Upper lobe of left lung (tissue), 6 donors: ENCODE data around the gene SLC6A1. TPM values are rescaled to one million over a fixed set of nuclear protein-coding genes. Genes with fewer than 3 reads are reported as not detected.
"Not testable (repeated sequence)": the region's sequence is repeated elsewhere in the genome, so short reads cannot be mapped to it uniquely, and the experiment has no call there.

Experiments
- ATAC-seq, 2 donors: fragments of 200-7000 bp; cut with Tn5 transposase; one replicate each; pipeline ENCODE4 v1.9.1; 2022; ENCODE audit warnings: mild to moderate bottlenecking in 2 of 2, moderate library complexity in 2 of 2; ENCODE audit not compliant: low FRiP score in 2 of 2
- DNase-seq, 2 donors: peaks; one replicate each; pipeline ENCODE4 v3.0.0-alpha.2; 2019 to 2020
- H3K27ac ChIP-seq, 4 donors: fragments of 200-600 bp; sonication (generic); one replicate each; pipeline ENCODE4 v1.5.1; 2016 to 2019
- H3K27me3 ChIP-seq, 4 donors: fragments of 200-600 bp; sonication (generic); one replicate each; pipeline ENCODE4 v1.5.1; 2017 to 2019
- H3K36me3 ChIP-seq, 4 donors: fragments of 200-600 bp; sonication (generic); one replicate each; pipeline ENCODE4 v1.5.1; 2016 to 2019
- H3K4me1 ChIP-seq, 4 donors: fragments of 200-600 bp; sonication (generic); one replicate each; pipeline ENCODE4 v1.5.1; 2018 to 2019
- H3K4me3 ChIP-seq, 4 donors: fragments of 200-600 bp; sonication (generic); one replicate each; pipeline ENCODE4 v1.5.1; 2017 to 2019; ENCODE audit warnings: mild to moderate bottlenecking in 2 of 4, moderate library complexity in 1 of 4
- H3K9me3 ChIP-seq, 4 donors: fragments of 200-600 bp; sonication (generic); one replicate each; pipeline ENCODE4 v1.5.1; 2018 to 2019
- EP300 ChIP-seq, 4 donors: sonication (generic); formaldehyde crosslinking; IDR thresholded peaks; one replicate each; pipeline ENCODE4 v1.5.1; 2017; ENCODE audit warnings: antibody characterized with exemption in 4 of 4, control low read depth in 2 of 4
- POLR2A ChIP-seq, 4 donors: fragments of 450-650 bp; IDR thresholded peaks; one replicate each; pipeline ENCODE4 v1.5.1; 2016 to 2017; ENCODE audit warnings: antibody characterized with exemption in 4 of 4, mild to moderate bottlenecking in 2 of 4
- POLR2AphosphoS5 ChIP-seq, 2 donors: sonication (generic); formaldehyde crosslinking; IDR thresholded peaks; one replicate each; pipeline ENCODE4 v1.5.1; 2017; ENCODE audit warnings: antibody characterized with exemption in 2 of 2
- WGBS, 2 donors: methylation state at CpG; one replicate each; pipeline ENCODE4 v1.1.5; 2017 to 2018; 5-methylcytosine and 5-hydroxymethylcytosine counted together
- total RNA-seq, 6 donors: library from RNA; depleted of rRNA in 4 of 6; stranded (reverse); fragments of >200 nt in 4 of 6; gene quantifications; one replicate each; pipeline versions ENCODE4 v1.1.0 to v1.2.1, GENCODE V29; 2016 to 2021
- TF ChIP-seq, protein P1 (sequence below), 6 experiments: fragments of 450-650 bp in 4 of 6; fragments of 200-600 bp in 2 of 6; sonication (generic) in 2 of 6; IDR thresholded peaks; one replicate each; pipeline ENCODE4 v1.5.1; 2016 to 2019; ENCODE audit warnings: antibody characterized with exemption in 6 of 6
- donor health status: DM: no; HTN: no; CAD: no; lungs with moderate emphysema.
- donor health status: DM: no; HTN: yes; CAD: no; lungs with severe emphysema.

The SLC6A1 gene
- total RNA-seq, 6 donors from 2014 or later, result 0.46 to 11.5 (median 0.88) TPM

DNA sequence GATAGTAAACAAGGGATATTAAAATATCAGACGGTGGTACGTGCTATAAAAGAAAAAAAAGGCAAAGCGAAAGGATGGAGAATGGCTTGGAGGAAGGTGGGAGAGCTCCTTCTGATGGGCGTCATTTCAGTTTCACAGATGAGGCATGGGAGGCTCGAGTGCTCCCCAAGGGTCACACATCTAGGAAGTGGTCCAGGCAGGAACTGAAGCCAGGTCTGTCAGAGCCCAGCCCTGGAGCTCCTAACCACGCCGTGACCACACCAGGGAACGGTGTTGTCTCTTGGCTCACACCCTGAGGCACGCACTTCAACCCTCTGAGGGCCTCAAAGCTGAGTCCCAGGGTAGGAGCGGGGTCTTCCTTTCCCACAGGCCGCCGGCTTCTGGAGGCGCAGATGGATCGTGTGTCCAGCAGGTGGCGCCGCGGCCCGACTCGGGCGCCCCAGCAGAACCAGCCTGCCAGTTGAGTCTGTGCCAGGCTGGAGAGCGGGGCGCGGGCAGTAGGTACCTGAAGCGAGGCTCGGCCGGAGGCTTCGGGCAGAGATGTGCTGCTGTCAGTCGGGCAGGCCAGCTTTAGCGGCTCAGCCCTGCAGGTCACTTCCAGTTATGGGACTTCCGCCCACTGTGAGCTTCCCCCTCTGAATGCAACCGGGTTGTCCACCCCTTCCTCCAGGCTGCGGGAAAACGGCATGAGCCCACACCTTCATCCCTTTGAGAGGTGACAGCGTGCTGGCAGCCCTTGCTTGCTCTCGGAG, 68.1 kb downstream of the SLC6A1 start:
- TF ChIP-seq, protein P1, sequence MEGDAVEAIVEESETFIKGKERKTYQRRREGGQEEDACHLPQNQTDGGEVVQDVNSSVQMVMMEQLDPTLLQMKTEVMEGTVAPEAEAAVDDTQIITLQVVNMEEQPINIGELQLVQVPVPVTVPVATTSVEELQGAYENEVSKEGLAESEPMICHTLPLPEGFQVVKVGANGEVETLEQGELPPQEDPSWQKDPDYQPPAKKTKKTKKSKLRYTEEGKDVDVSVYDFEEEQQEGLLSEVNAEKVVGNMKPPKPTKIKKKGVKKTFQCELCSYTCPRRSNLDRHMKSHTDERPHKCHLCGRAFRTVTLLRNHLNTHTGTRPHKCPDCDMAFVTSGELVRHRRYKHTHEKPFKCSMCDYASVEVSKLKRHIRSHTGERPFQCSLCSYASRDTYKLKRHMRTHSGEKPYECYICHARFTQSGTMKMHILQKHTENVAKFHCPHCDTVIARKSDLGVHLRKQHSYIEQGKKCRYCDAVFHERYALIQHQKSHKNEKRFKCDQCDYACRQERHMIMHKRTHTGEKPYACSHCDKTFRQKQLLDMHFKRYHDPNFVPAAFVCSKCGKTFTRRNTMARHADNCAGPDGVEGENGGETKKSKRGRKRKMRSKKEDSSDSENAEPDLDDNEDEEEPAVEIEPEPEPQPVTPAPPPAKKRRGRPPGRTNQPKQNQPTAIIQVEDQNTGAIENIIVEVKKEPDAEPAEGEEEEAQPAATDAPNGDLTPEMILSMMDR (IDR thresholded peaks at IDR 0.05), result peak; percentile 86 to 93 (median 90)
- TF ChIP-seq POLR2AphosphoS5 (IDR thresholded peaks at IDR 0.05) (no peak), POLR2A (IDR thresholded peaks at IDR 0.05) (no peak)
- peaks cover 0 to 10% (median 8%) of the 10 kb centered on the region in 4 donors for H3K4me1 ChIP-seq
- ATAC-seq, result peak; percentile 83 to 91
- peak overlapping the region in 3 of 4 donors; percentile 3 to 24 (median 5) for H3K4me3 ChIP-seq
- H3K36me3 ChIP-seq, result no peaks in the 10 kb centered on the region
- peaks cover 0 to 3% (median 1%) of the 10 kb centered on the region in 4 donors for H3K27me3 ChIP-seq
- 20 to 60% methylated on average over 6 to 35 of the region's 35 CpGs for WGBS, 2 donors
- H3K9me3 ChIP-seq, result no peaks in the 10 kb centered on the region
- H3K27ac ChIP-seq, result no peak overlapping the region
- DNase-seq, result peak; percentile 72 to 93

DNA sequence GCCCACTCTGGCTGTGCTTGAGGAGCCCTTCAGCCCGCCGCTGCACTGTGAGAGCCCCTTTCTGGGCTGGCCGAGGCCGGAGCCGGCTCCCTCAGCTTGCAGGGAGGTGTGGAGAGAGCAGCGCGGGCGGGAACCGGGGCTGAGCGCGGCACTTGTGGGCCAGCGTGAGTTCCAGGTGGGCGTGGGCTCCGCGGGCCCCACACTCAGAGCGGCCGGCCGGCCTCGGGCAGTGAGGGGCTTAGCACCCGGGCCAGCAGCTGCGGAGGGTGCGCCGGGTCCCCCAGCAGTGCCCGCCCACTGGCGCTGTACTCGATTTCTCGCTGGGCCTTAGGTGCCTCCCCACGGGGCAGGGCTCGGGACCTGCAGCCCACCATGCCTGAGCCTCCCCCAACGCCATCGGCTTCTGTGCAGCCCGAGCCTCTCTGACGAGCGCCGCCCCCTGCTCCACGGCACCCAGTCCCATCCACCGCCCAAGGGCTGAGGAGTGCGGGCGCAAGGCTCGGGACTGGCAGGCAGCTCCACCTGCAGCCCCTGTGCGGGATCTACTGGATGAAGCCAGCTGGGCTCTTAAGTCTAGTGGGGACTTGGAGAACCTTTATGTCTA, 68.8 kb downstream of the SLC6A1 start:
- not testable (repeated sequence) for H3K27me3 ChIP-seq

DNA sequence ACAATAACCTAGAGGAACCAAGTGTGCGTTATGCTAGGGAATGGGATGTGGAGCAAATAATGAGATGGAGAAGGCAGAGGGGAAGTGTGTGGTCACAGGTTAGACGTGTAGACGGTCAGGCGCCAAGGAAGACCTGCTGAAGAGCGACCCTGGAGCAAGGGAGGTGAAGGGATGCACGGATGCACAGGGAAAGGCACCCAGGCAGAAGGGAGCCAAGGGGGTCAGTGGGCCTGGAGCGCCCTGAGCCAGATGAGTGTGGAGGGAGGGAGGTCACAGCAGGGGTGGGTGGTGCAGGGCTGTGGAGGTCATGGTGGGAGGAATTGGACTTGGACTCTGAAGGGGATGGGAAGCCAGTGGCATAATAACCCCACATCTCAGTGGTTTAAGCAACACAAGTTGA, 70.2 kb downstream of the SLC6A1 start:
- Histone ChIP-seq H3K4me3 (no peak overlapping the region), H3K27ac (no peak overlapping the region), H3K36me3 (no peaks in the 10 kb centered on the region), H3K4me1 (peaks cover 0 to 10% (median 8%) of the 10 kb centered on the region in 4 donors), H3K27me3 (peaks cover 0 to 3% (median 1%) of the 10 kb centered on the region in 4 donors), H3K9me3 (peaks cover 0 to 2% (median 0%) of the 10 kb centered on the region in 4 donors)
- WGBS, 2 donors, result 85 to 89% methylated on average over 7 of the region's 7 CpGs
- TF ChIP-seq POLR2AphosphoS5 (IDR thresholded peaks at IDR 0.05) (no peak), EP300 (IDR thresholded peaks at IDR 0.05) (no peak), POLR2A (IDR thresholded peaks at IDR 0.05) (no peak)
- TF ChIP-seq, protein P1 (IDR thresholded peaks at IDR 0.05), result no peak
- DNase-seq (no peak), ATAC-seq (no peak)

More for the DNA sequence above, 68.8 kb downstream of the SLC6A1 start:
- not testable (repeated sequence) for H3K36me3 ChIP-seq, H3K9me3 ChIP-seq, H3K4me1 ChIP-seq, ATAC-seq, H3K27ac ChIP-seq
- peak overlapping the region in 2 of 4 donors; percentile 5 to 24 for H3K4me3 ChIP-seq
- 87 to 91% methylated on average over 10 to 30 of the region's 41 CpGs for WGBS, 2 donors
- DNase-seq, result peak; percentile 4 to 82

DNA sequence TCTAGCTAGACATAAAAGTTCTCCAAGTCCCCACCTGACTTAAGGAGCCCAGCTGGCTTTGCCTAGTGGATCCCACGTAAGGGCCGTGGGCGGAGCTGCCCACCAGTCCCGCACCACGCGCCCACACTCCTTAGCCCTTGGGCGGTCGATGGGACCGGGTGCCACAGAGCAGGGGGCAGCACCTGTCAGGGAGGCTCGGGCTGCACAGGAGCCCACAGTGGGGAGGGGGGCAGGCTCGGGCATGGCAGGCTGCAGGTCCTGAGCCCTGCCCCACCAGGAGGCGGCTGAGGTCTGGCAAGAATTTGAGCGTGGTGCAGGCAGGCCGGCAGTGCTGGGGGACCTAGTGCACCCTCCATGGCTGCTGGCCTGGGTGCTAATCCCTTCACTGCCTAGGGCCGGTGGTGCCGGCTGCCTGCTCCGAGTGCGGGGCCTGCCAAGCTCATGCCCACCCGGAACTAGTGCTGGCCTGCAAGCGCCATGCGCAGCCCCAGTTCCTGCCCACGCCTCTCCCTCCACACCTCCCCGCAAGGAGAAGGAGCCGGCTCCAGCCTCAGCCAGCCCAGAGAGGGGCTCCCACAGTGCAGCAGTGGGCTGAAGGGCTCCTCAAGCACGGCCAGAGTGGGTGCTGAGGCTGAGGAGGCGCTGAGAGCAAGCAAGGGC, 78.7 kb downstream of the SLC6A1 start:
- DNase-seq (peak; percentile 7 to 66), ATAC-seq (no peak)
- no peak overlapping the region for H3K27ac ChIP-seq
- no peak overlapping the region for H3K4me3 ChIP-seq
- TF ChIP-seq POLR2A (IDR thresholded peaks at IDR 0.05) (no peak), EP300 (IDR thresholded peaks at IDR 0.05) (no peak), POLR2AphosphoS5 (IDR thresholded peaks at IDR 0.05) (no peak)
- TF ChIP-seq, protein P1 (IDR thresholded peaks at IDR 0.05), result no peak
- 86 to 90% methylated on average over 12 to 13 of the region's 26 CpGs for WGBS, 2 donors
- H3K36me3 ChIP-seq, result no peaks in the 10 kb centered on the region
- H3K4me1 ChIP-seq, result no peaks in the 10 kb centered on the region
- no peaks in the 10 kb centered on the region for H3K27me3 ChIP-seq
- H3K9me3 ChIP-seq, result peaks cover 0 to 6% (median 0%) of the 10 kb centered on the region in 4 donors

DNA sequence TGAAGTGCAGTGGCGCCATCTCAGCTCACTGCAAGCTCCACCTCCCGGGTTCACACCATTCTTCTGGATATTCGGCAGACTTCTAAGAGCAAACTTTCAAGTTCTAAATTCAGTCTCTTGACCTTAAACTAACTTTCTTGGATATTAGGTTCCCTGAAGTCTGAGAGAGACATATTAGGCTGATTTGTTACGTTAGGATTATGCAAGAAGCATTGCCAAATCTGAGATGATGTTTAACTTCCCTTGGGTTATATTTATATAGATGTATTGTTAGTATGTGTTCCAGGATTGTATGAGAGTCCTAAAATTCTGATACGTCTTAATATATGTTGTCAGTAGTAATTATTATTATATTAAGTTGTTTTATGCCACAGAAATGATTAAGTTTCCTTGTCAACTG, 80.1 kb downstream of the SLC6A1 start:
- no peak overlapping the region for H3K27ac ChIP-seq
- ATAC-seq, result no peak
- TF ChIP-seq EP300 (IDR thresholded peaks at IDR 0.05) (no peak), POLR2A (IDR thresholded peaks at IDR 0.05) (no peak)
- H3K36me3 ChIP-seq, result no peaks in the 10 kb centered on the region
- WGBS, 2 donors, result 62 to 65% methylated on average over 5 of the region's 5 CpGs
- no peaks in the 10 kb centered on the region for H3K4me1 ChIP-seq
- DNase-seq, result no peak
- H3K4me3 ChIP-seq, result no peak overlapping the region
- H3K27me3 ChIP-seq, result no peaks in the 10 kb centered on the region
- peaks cover 0 to 5% (median 0%) of the 10 kb centered on the region in 4 donors for H3K9me3 ChIP-seq
